A172 (cell line): ENCODE measurements around the gene AP3S2. TPM values are rescaled to one million over a fixed set of nuclear protein-coding genes. Genes with fewer than 3 reads are reported as not detected.
"Not testable (repeated sequence)": the region's sequence is repeated elsewhere in the genome, so short reads cannot be mapped to it uniquely, and the experiment has no call there.

Source experiments
- DNase-seq: peaks from one replicate; pipeline ENCODE4 v3.0.0-alpha.2; 2015; ENCODE audit warnings: low spot score
- total RNA-seq: library from RNA; depleted of rRNA; stranded (reverse); fragments of >200 nt; shearing (Covaris generic); gene quantifications from 2 replicates; pipeline ENCODE4 v1.2.3, GENCODE V29; 2014

Gene AP3S2
- total RNA-seq, 1 experiment from 2014 or later, result 67.8 TPM

DNA sequence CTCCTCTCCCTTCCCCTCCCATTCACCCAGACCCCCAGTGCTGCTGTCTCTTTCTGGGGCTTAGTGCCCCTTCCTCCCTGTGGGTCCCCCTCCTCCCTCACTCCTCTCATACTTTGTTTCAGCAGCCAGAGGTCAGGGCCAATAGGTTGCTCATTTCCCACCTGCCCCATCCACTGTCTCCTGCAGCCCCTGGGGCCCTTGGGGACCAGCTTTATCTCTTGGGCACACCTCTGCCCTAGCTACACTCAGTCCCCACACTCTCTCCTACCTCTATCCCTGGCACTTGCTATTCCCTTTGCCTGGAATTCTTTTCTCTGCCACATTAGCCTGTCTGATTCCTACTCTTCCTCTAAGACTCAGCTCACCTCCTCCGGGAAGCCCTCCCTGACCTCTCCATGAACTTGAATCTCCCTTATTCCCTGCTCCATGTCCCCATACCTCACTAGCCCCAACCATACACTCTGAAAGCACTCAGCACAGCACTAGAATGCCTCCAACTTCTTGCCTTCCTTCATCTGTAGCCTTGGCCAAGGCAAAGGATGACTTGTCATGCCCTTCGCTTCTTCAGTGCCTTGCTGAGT, 93.8 kb downstream of the AP3S2 start:
- DNase-seq, result no peak

DNA sequence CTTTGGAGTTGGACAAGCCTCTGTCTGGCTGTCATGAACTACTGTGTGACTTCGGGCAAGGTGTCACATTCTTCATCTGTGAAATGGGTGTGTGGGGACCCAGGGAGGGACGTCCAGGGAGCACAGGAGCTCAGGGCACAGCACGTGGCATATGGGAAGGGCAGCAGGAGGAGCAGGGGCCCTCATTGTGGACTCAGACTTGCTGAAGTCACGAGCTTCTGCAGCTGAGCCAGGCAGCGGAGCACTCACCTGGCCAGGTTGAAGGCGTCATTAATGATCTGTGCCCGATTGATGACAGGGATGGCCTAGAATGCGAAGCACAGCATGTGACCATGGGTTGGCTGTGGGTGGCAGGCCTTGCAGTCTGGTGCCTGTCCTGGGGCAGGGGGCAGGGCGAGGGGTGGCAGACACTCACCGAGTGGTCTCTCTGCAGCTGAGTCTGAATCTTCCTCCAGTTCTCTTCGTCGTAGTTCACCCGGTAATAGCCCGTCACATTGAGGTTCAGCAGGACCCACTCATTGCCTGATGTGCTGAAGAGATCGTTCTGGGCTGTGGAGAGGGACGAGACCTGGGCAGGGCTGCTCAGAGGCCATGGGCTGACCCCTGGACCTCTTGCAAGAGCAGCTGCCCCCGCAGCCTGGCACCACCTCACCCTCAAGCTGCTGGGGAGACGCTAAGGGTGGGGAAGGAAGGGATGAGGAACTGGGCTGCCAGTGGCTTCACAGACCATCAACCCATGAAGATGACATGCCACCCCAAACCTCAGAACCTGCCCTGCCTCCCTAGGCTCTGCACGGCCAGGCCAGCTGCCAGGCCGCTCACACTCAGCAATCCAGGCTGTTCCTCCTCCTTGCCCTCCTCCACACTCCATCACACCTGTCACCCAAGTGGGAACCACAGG, 94.5 kb downstream of the AP3S2 start:
- no peak for DNase-seq

DNA sequence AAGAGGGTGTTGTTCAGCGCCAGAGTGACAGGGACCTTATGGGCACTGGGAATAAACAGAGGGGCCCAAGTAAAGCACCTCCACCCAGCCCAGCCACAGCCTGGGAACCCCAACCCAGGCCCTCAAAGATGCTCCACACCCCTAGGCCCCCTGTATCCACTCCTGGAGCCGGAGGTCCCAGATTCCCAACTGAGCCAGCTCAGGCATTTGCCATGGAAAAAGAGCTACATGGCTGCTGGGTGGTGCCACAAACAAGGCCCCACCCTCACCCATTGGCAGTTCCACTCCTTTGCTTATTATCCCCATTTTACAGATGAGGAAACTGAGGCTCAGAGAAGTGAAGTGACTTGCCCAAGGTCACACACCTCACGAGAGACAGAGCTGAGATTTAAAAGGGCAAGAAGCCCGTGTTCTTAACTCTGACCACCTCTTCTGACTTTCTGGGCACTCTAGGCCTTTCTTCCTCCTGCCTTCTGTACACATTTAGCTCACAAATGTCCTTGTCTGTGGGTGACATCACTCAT, 96.1 kb downstream of the AP3S2 start:
- DNase-seq, result no peak

DNA sequence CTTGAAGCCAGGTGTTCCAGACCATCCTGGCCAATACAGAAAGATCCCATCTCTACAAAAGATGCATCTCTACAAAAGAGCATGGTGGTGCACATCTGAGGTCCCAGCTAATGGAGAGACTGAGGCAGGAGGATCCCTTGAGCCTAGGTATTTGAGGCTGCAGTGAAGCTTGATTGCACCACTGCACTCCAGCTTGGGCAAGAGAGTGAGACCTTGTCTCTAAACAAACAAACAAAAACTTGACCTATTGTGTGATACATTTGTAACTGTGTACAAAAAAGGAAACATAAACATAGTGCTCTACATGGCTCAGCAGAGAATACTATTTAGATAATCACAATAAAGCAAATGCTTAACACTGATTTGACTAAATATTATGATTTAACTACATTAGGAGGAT, 97.8 kb downstream of the AP3S2 start:
- DNase-seq, result no peak

DNA sequence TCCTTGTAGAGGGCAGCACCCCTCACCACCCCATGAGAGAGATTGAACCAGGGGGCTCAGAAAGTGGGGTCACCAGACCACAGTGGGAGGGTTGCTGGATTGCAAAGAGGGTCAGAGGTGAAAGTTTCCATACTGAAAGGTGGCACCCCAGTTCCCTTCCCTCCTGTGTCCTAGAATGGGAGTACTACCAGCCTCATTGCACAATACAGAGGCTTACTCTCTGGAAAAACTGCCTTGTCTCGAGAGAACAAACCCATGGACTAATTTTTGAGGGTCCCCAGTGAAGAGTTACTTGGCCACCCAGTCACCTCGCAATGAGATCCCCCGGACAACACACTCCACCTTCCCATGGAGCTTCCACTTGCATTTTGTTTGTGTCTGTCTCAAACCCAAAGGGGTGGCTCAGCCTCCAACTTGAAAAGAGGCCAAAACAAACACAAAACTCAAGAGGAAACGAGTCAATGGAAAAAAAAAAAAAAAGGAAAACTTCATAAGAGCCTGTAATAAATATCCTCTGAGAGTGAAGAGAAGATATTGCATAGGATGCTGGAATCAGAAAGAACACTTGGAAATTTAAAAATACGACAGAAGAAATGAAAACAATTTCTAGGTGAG, 99.1 kb downstream of the AP3S2 start:
- no peak for DNase-seq

DNA sequence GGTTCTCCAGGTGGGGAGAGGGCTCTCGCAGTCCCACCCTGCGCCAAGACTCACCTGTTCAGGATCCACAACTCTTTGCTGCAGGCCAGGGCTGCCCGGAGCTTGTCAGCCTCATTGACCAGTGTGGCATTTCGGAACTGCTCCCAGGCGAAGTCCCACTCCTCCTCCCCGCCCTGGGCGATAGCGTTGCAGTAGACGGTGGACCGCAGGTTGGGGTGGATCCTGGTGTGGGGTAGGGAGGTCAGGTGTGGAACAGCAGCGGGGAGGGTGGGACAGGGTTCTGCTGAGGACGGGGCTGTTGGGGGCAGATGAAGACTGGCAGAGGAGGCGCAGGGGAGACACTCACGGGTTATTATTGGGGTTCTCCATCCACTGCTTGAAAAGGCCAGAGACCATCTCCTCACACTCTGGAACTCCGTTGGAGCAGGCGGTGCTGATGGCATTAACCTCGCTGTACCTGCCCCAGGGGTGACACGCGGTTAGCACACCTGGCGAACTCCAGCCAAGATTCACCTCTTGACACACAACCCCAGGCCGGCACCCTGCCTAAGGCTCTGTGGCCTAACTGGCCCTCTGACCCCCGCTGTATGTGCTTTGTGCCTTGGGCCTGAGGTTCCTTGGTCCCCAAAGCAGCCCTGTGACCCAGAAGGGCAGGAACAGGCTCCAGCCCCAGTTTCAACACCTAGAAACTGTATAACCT, 101.5 kb downstream of the AP3S2 start:
- no peak for DNase-seq

DNA sequence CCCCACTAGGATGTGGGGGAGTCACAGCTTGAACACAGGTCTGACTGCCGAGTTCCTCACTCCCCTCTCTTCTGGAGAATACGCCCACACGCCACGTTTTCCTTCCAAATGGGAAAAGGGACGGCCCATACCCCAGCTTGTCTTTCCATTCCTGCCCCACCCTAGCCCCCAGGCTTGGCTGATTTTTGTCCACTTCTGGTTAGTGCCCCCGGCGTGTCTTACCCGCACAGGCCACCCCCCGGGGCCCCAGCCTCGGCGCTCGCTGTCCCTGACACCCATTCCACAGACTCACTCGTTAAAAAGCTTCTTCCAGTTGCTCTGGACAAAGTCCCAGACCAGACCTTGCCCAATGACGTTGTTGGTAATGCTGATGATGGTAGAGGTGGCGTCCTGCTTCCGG, 103.1 kb downstream of the AP3S2 start:
- no peak for DNase-seq

DNA sequence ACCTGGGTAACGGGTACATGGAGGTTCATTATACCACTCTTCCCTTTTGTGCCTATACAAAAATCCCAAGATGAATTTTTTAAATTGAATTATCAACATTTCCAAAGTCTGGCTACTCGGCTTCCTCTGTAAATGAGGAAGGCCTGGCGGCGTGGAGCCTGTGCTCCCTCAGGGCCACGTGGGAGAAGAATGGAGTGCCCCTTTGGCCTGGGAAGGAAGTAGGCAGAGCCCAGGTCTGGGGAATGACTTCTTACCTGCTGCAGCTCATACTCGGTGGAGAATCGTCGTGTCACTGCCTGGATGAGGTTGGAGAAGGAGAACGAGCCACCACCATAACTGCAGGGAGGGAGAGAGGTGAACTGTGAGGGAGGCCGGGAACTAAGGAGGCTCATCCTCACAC, 103.6 kb downstream of the AP3S2 start:
- DNase-seq, result no peak

DNA sequence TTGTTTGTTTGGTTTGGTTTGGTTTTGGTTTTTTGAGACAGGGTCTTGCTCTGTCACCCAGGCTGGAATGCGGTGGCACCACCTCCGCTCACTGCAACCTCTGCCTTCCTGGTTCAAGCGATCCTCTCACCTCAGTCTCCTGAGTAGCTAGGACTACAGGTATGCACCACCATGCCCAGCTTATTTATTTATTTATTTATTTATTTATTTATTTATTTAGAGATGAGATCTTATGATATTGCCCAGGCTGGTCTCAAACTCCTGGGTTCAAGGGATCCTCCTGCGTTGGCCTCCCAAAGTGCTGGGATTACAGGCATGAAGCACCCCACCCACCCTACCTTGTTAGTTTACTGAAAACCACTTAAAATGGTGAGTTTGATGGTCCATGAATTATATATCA, 105.2 kb downstream of the AP3S2 start:
- DNase-seq, result not testable (repeated sequence)

DNA sequence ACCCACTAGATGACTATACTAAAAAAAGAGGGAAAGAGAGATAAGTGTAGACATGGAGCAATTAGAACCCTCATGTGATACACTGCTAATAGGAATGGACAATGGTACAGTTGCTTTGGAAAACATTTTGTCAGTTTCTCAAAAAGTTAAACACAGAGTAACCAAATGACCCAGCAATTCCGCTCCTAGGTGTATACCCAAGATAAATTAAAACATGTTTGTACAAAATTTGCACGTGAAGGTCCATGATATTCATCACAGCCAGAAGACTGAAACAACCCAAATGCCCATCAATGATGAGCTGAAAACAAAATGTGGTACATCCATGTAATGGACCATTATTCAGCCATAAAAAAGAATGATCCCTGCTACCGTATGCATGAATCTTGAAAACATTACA, 105.8 kb downstream of the AP3S2 start:
- no peak for DNase-seq

DNA sequence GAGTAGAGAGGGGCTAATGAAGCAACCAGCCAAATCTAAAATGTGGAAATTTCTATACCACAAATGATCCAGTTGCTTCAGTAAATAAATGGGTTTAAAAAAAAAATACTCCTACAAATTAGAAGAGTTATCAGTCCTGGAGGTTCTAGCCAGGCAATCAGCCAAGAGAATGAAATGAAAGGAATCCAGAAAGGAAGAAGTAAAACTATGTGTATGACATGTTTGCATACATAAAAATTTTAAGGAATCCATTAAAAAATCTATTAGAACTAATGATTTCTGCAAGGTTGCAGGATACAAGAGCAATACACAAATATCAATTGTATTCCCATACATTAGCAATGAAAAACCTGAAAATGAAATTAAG, 108.0 kb downstream of the AP3S2 start:
- no peak for DNase-seq

DNA sequence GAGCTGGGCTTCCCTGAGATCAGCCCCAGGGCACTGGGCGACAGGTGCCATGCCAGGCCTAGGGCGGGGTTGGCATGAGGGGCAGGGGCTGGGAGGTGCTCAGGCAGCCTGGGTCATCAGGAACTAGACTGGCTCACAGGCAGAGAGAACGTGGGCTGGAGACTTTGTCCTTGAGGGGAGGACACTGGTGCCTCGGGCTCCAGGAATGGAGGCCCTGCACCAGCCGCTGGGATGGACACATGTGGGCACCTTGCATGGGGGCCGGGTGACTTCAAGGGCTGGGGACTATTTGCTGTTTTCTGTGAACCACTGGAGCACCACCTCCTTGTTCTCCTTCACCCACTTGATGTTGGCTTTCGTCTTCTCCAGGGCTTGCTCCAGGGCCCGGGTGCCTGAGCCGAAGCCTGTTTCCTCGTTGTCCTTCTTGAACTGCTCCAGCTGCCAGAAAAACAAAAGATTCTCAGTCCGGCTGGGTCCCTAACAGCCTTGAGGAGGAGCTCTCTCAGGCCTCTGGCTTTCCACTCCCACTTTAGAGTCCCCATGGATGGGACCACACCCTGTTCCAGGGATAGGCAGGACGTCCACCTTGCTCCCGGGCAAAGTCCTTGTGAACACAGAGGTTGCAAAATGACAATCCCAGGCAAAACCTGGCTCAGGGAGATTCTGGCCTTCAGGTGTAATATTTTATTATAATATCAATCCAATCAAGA, 108.6 kb downstream of the AP3S2 start:
- no peak for DNase-seq

DNA sequence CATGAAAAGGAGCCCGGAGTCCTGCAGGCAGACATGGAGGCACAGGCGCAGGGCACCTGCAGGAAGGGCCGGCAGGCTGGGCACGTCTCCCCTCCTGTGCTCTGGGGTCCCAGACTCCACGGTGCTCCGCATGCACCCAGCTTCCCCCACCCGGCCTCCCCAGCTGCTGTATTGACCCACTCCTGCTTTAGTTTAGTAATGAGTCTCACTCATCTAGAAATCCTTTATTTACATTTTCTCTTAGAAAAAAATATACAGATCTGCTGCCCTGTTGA, 109.2 kb downstream of the AP3S2 start:
- no peak for DNase-seq

DNA sequence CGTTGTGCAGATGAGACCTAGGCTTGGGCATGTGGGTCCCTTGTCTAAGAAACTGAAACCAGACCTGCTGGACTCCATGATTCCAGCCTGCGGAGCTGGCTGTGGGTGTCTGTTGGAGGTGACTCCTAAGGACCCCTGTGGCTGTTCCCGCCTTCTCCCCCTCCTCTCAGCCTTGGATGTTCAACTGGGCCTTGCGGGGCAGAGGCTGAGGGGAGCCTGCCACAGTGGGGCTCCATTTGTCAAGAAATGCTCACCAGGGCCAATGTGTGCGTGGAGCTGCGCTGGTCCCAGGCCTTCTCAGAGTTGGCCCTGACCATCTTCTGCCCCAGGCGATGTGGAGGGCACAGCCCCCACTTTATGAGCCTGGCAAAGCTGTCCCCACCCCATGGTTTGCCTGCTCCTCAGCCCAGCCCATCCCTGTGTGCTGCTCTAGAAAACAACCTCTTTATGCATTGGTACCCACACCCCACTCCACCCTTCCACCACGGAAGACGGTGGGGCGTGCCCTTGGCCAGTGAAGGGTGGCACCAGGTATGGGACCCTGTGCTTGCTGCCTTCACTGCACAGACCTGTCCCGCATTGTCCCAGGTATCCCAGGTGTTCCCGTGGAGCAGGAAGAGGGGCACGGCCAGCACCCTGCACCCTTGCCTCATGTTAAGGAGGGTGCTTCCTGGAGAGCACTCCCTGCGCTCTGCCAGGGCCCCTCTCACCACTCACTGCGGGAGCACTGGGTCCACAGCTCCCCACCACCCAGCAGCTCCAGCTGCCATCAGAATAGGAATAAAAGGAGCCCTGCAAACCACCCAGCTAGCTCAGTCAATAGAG, 109.7 kb downstream of the AP3S2 start:
- no peak for DNase-seq

DNA sequence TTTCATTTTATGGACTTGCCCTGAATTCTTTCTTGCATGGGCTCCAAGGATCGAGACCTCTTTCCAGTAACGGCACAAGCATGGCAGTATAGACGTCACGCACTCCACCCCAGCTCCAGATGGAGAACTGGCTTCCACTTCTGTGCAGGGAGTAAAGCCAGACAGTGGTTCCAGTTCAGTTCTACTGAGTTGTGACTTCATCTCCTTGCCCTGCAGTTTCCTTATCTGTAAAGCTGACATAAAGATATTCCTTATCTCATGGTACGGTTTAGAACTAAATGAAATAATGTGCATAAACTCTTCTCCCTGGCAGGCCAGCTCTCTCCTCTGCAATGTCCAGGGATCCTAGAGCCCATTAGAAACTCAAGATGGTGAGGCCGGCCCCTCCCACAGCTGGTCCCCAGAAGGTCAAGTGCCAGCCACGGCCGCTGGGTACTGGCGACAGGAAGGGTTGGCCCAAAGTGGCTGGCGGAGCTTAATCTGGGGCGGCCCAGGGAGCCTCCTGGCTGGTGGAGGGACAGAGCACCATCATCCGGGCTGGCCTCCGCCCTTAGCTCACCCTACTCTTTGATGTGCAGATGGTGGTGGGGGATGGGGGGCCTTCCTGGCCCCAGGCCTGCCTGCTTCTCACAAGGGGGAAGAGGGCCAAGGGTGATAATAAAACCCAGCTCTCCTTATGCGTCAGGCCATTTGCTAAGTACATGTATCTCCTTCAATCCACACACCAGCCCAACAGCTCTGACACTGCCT, 110.5 kb downstream of the AP3S2 start:
- no peak for DNase-seq

DNA sequence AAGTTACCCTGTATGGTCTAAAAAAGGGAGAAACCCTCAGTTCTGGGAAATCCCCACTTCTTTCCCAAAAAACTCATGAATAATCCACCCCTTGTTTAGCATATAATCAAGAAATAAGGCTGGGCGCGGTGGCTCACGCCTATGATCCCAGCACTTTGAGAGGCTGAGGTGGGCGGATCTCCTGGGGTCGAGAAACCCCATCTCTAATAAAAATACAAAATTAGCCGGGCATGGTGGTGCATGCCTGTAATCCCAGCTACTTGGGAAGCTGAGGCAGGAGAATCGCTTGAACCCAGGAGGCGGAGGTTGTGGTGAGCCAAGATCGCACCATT, 111.2 kb downstream of the AP3S2 start:
- DNase-seq, result not testable (repeated sequence)

DNA sequence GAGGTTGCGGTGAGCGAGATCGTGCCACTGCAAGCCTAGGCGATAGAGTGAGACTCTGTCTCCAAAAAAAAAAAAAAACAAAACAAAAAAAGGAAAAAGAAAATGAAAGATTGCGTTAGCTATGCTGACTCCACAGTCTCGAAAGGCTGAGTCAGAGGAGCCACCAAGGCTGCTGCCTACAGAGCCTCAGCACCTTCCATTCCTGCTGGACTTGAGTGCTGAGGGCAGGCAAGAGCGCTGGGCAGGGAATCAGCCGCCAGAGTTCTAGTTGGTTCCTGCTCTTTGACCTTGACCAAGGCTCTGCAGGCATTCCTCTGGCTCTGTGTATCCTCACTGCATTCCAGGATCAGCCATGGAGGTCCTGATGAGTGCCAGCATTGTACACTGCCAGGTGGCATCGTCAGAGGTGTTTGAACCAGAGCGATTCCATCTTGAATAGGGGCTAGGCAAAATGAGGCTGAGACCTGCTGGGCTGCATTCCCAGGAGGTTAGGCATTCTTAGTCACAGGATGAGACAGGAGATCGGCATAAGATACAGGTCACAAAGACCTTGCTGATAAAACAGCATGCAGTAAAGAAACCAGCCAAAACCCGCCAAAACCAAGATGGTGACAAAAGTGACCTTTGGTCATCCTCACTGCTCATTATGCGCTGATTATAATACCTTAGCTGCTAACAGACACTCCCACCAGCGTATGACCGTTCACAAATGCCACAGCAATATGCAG, 111.7 kb downstream of the AP3S2 start:
- peak; percentile 59 for DNase-seq

DNA sequence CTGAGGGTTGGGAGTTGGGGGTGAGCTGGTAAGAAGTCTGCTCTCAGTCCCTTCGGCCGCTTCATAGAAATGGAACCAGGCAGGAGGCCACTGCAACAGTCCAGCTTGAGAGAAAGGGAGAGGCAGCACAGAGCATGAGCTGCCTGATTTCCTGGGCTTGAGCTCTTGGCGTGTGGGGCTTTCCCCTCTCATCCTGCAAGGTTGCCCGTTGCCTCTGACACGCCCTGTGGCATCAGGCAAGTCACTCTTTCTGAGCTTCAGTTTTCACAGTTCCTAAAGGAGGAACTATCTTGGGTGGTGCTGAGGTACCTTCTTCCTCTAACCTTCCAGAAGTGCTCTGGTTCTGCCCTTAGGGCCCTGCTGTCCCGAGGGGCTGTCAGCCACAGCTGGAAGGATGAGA, 112.7 kb downstream of the AP3S2 start:
- peak; percentile 61 for DNase-seq

DNA sequence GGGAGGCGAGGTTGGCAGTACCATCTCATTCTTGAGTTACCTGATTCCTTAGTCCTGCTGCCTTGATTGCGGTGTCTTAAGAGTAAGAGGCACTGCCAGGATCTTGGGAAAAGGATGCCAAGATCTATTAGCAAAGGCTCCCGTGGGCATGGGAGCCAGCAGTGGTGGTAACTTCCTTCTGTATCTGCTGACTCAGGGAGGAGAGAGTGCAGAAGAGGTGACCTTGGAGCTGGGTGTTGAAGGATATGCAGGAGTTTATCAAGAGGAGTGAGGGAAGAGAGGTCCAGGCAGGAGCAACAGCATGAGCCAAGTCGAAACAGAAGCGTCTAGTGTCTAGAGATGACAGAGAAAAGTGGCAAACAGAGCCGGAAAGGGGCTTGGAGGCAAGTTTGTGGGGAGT, 113.2 kb downstream of the AP3S2 start:
- no peak for DNase-seq
